Stimulated activated naive CD8-positive, alpha-beta T cell treated with anti-CD3 and anti-CD28 coated beads, Interleukin-15, Interleukin-2, amounts not matched to agents 100 U/mL and 50 U/mL, for 24 hours (primary cell): ENCODE measurements around the gene UAP1L1.

ENCODE experiments used
- ATAC-seq: fragments of 150-1000 bp; cut with Tn5 transposase; one replicate; pipeline ENCODE4 v1.10.0; 2021
- DNase-seq: peaks from one replicate; pipeline ENCODE4 v3.0.0; 2021

UAP1L1 gene

DNA sequence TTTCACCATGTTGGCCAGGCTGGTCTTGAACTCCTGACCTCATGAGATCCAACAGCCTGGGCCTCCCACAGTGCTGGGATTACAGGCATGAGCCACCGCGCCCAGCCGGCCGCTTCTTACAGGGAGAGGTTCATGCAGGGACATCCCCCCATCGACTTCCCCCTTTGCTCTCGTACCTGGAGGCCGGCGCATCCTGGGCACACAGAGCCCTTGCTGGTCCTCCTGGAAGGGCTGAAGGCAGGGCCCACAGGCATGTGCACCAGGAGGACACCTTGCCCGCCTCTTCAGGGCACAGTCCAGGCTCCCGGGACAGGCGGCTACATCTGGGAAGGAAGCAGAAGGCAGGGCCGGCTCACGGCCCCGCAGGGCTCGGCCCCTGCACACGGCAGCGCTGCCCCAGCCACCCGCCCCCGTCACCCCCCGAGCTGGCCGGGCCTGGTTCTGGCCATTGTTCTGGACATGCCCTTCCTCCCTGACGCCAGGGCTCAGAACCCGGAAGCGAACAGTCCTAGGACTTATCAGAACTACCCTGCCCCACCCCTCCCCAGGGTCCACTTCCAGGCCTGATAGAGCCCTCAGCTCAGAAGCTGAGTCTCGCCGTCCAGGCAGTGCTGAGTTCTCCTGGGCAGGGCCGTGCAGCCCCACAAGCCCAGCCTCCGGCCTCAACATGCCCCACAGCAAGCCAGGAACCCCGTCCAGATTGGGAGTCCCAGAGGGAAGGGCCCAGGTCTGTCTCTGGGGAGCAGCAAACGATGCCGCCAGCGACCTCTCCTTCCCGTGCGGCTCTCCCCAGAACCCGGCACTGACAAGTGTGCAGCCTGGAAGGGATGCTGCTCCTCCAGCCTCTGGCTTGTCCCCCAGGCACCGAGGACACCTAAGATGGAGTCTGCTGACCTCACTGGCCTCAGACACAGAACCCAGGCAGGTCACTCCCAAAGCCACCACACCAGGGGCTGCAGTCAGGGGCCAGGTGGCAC, 34.3 kb upstream of the UAP1L1 start:
- no peak for ATAC-seq
- DNase-seq, result no peak

DNA sequence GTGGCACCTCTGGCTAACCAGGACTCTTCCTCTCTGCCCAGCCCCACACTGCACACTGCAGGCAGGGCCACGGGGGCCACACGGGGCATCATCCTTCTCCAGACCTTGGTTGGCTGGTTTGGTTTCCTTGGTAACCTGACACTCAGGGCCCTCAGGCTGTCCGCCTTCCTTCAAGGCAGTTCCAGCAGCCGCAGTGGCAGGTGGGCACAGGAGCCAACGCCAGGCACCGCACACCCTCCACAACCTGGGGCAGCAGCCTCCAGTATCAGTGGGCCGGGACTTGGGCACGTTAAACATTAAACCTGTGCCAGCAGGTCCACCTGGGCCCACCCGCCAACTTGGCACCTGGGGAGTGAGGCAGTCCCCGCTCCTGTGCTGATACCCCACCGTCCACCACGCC, 33.3 kb upstream of the UAP1L1 start:
- ATAC-seq (no peak), DNase-seq (no peak)

DNA sequence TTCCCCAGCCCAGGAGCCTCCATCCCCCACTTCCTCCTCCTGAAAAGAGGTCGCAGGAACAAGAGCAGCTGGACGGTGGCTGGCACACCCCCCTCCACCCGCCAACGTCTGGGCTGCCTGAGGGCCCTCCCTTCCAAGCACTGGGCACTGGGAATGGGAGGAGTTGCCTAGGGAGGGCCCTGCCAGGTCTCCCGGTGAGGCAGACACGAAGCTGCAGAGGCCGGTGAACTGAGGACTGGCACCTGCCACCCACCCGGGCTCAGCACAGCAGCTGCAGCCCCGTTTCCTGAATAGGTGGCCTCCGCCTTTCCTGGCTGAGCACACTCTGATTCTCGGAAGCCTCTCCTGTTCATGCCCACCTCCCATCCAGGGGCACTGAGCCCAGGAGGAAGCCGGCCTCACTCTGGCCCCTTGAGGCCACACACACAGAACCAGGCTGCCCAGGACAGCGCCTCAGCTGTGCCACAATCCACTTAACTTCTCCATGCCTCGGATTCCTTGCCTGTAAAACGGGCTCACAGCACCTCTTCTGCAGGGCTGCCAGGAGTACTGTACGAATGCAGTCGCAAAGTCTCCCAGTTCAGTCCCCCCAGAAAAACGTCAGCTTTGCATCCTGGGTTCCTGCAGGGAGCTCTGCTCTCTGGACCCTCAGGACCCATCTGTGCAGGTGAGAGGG, 32.7 kb upstream of the UAP1L1 start:
- ATAC-seq, result no peak
- DNase-seq, result no peak

DNA sequence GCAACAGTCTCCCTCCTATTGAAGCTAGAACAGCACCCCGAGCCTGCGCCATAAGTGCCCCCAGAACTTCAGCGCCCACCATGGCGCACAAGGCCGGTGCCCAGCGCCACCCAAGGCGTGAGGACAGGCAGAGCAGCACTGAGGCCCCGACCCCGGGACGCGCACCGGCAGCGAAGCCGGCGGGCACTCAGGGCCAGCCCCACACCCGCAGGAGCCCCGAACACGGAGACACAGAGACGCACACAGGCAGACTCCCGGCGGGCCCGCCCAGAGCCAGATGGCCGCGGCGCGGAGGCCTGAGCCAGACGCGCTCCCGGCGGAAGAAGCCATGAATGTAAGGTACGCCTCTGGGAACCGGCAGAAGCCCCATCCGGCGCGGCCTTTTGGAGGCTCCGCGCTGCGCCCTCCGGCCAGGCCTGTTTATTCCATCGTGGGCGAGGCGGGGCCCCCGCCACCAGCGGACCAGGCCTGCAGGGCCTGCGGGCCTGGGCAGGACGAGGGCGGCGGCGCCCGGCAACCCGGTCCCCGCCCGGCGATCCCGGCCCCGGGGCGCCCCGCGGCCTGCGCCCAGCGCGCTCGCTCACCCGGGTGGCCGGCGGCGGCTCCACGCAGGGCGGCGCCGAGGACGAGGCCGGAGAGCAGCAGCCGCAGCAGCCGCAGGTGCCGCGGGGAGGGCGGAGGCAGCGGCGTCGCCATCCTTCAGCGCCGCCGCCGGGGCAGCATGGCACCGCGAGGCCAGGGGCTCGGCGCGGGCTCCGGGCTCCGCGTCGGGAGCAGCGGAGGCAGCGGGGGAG, 31.8 kb upstream of the UAP1L1 start:
- no peak for DNase-seq
- no peak for ATAC-seq

DNA sequence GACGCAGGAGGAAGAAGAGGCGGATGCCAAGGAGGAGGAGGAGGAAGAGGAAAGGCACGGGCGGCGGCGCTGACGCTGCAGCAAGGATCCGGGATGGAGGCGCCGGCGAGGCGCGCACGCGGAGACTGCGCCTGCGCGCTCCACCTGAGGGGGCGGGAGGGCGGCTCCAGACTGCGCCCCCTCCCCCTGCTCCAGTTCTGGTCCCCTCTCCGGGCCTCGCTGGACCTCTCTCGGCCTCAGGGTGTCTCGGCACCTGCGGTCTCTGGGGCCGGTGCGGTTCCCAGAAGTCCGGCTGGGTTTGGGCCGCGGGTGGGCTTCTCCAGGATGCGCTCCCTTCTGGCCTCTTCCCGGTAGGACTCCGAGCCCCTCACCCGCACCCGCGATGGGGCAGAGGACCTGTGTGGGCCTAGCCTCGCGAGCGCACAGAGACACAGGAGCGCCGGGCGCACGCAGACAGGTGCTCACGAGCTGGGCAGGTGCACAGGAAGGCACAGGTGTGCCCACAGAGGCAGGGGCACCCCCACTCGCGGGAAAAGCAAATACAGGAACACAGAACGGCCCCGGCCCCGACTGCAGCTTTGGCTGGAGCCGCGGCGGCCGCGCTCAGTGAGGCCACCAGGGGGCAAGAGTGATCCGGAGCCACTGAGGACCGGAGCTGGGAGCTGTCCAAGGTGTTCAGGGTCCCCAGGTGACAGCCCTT, 31.1 kb upstream of the UAP1L1 start, which contains the start of gene NPDC1:
NPDC1 (minus strand) TSS at position 90 of the 700 bp plus-strand sequence. CDS start 188 bp downstream, outside the sequence.
- DNase-seq (peak; percentile 90), ATAC-seq (peak; percentile 77)

DNA sequence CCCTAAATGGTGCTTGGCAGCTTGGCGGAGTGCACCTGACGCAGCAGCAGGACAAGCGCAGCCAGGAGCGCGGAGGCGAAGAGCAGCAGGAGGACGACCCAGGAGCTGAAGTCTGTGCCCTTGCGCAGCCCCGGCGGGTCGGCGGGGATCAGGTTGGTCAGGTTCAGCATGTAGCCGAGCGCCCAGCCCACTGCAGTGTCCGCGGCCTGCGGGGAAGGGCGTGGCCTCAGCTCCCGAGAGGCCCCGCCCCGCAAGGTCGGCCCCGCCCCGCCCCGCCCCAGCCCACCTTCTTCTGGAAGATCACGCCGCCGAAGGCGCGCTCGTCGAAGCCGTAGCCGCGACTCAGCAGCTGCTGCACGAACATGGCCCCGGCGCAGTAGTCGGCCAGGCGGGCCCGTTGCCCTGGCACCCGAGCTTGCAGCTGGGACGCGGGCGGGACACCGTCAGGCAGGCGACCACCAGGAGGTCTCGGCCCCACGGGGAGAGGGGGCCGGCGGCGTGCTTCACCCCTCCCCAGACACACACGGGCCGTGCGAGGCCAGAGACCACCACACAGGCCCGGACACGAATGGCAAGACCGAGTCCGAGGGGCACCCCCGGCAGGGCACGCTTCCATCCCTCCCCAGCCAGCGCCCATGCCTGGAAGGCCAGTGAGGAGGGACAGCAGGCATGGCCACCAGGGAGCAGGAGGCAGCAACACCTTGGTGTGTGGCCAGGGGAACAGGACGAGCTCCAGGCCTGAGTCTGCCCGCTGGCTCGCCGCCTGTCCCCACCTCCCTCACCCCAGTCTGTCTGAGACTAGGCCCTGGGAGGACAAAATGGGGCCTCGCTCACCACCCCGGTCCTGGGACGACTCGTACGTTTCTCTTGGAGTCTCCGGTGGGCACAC, 28.4 kb upstream of the UAP1L1 start:
- no peak for DNase-seq
- ATAC-seq, result no peak

DNA sequence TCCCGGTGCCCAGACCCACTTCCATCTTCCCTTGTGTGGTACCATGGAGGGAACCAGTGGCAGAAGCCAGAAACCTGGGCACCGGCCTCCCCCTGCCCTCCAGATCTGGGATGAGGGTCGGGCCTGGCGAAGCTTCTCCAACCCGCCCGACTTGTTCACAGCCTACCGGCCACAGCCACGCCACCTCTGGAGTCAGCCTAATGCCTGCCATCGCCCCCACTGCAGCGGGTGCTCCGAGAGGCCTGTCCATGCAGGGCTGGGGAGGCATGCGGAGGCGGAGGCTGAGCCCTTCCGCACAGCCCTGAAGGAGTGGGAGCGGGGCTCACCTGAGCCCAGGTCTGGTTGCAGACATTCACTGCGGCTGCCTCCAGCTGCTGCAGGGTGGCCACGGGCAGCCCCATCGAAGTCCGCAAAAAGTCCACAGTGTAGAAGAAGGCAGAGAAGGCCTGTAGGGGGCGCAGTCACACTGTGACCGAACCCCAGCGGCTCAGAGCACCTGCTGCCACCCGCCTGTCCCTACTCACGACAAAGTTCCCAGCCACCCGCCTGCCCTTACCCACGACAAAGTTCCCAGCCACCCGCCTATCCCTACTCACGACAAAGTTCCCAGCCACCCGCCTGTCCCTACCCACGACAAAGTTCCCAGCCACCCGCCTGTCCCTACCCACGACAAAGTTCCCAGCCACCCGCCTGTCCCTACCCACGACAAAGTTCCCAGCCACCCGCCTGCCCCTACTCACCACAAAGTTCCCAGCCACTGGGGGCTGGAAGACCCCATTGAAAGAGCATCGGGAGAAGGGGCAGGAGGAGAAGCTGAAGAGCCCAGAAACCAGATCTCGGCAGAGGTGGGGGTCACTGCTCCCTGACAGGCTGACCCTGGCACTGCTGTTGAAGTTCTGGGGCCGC, 27.5 kb upstream of the UAP1L1 start:
- DNase-seq (peak; percentile 75), ATAC-seq (peak; percentile 41)

DNA sequence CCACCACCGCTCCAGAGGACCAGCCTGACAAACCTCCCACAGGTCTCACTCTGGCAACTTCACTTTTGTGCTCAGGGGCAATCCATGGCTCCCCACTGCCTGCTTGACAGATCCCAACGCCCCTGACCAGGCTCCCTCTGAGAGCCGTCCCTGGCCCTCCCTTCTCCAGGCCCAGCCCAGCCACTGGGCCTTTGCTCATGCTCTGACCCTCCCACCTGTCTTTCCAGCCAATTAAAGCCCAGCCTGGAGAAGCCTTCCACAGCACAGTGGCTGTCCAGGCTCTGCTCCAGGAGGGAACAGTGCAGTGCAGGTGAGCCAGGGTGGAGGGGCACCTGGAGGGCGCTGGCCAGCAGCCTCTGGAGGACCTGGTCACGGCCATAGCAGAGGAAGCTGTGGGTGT, 26.7 kb upstream of the UAP1L1 start:
- no peak for ATAC-seq
- DNase-seq, result no peak

DNA sequence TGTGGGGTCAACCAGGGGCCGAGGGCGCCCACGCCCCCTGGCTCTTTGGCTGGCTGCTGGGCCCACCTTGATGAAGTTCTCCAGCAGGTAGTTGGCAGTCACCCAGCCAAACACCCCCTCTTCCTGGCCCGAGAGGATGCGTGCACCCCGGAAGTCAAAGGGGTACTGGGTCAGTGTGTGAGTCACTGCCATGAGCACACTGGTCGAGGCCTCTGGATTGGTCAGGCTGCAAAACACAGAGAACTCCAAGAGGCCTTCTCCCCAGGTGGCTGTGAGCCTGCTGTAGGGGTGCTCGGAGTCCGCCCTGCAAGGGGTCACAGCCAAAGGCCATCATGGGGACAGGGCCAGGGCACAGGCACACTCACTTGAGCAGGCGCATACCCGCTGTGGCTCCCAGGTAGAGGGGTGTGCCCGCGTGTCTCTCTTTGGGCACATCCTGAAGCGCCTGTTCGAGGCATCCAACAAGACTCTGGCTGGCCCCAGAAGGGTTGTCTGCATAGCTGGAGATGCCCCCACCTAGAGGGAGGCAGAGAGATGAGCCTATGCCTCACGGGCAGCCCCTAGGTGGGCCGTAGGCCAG, 26.1 kb upstream of the UAP1L1 start:
- DNase-seq (no peak), ATAC-seq (no peak)

DNA sequence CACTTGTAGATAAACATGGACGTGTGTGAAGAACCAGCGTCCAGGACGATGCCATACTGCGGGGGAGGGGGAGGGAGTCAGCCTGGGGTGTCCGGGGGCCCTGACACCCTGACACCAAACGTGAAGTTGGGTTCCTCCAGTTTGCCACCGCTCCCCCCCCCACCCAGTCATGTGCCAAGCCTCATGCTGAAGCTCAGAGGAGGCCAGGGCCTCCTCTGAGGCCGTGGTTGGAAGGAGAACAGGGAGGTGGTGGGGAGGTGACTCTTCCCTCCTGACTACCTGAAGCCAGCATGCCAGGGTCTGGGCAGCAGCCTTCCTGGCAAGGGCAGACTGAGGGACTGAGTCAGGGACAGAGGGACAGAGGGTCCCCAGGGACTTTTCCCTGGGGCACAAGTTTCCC, 25.0 kb upstream of the UAP1L1 start:
- ATAC-seq (no peak), DNase-seq (no peak)

DNA sequence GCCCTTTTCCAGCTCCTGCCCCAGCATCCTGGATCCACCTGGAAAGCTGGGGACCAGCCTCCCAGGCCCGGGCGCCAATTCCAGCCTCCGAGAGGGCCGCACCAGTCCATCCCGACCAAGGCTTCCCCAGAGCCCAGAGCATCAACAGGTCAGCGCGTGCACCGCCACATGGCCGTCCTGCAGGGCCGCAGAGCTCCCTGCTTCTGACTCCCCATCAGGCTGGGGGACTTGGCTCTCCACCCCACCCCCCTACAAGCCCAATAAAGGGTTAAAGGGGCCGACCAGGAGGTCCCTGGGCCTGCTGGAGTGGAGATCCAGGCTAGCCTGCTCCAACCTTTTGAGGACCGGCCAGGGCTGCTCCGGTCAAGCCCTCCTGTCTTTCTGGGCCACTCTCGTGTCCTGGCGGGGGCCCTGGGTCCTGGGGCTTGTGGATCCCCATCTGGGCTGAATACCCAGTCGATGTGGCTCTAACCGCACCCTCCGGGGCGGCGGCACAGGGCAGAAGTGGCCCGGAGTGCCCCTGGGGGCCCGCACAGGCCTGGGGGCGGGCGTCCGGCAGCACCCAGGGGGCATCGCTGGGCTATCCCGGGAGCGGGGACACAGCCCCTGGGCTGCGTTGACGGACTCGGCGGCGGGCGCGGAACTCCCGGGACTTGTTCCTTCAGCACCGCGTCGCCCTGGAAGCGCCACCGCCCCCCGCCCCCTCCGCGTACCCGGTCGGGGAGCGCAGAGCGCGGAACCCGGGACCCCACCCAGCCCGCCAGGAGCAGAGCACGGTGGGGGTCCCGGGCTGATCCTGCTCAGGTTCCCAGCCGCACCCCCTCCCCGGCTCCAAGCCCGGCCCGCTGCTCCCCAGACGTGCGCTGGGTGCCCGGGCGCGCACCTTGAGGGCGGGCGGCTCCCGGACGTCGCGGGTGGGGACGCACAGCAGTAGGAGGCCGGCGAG, 24.0 kb upstream of the UAP1L1 start:
- ATAC-seq (no peak), DNase-seq (no peak)

DNA sequence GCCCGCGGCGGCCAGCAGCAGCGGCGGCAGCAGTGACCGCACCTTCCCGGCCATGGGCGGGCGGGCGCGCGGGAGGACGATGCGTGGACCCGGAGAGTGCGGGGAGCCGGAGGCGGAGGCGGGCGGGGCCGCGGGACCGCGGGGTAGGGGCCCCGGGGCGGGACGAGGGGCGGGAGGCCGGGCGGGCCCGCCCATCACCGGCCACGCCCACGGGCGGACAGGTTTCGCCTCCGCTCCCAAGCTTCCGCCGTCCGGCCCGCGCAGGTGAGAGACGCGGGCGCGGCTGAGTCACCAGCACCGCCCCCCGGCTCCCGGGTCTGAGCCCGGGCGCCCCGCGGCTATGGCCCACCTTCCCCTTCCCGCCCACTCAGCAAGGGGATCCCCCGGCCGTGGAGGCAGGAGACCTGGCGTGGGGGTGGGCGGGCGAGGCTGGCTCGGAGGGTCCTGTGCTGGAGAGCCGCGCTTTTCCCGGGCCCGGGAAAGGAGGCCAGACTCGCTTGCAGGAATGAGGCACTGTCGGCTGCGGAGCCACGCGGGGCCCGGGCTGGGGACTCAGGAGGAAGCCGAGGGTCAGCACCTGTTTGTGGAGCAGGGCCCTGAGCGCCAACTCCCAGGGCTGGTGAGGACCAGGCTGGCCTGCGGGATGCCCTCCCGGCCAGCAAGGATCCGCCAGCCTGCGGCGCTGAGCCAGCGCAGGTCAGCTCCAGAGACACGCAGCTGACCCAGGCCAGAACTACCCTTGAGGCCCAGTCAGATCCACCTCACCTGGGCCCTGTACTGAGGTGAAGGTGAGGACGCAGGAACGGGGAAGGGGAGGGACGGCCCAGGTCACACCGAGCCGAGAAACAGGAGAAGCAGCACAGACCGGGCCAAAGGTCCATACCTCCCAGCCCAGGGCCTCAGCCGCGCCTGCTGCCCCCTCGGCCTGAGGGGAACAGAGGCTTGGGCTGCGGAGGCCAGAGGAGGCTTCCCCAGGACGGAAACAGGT, 23.1 kb upstream of the UAP1L1 start, which contains the start of gene ENTPD2:
ENTPD2 (minus strand) TSS at position 118 of the 988 bp plus-strand sequence; CDS start at position 54, 64 bp downstream.
- peak; percentile 48 for DNase-seq
- ATAC-seq, result peak; percentile 9

DNA sequence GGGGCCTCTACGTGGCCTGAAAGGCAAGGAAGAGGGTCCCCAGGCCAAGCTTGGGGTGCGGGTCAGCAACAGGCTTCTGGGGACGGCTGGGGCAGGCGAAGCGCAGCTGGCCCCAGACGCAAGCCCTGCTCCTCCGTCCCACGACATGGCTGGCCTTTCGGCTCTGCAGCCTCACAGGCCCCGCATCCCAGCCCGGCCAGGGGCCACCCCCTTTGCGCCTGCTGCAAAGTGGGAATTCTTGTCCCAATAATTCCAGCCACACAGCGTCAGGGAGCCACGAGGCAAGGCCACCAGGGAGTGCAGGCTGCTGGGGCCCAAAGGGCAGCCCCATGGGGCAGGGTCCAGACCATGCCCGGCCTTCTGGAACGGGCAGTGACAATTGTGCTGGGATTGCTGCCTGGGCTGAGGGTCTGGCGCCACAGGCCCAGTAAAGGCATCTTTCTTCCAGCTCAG, 22.4 kb upstream of the UAP1L1 start:
- no peak for ATAC-seq
- no peak for DNase-seq

DNA sequence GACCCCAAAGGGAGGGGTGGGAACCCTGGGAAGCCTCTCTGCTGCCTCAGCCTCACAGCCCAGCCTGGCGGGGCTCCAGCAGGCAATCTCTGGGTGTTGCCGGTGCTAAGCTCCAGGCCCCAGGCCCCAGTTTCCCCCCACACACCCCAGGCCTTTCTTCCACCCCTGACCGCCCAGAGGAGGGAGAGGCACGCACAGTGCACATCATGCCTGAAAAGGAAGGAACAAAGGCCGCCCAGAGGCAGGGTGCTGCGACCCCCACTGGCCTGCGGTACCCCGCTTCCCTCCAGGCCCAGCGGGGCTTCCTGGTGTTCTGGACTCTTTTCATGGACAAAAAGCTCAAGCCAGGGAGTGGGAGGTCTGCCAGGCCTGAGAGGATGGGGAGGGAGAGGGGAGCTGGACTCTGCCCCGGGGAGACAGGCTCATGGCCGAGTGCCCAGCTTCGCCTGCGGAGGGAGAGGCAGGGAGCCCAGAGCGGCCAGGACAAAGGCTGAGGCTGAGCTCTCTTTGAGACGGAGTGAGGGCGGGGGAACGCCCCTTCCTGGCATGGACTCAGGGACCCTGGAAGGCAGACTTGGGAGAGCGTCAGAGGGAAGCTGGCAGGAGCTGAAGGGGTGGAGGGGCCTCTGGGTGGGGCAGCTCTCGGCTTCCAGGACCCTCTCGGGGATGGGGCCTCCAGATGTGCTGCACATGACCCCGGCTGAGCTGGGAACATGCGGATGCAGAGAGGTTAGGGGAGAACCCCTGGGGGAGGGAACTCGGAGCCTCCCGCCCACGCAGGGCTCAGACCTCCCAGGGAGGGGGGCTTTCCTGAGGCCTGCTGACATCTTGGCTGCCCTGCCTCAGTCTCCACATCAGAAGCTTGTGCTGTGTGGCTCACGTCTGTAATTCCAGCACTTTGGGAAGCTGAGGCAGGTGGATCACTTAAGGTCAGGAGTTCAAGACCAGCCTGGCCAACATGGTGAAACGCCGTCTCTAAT, 21.6 kb upstream of the UAP1L1 start:
- DNase-seq, result no peak

DNA sequence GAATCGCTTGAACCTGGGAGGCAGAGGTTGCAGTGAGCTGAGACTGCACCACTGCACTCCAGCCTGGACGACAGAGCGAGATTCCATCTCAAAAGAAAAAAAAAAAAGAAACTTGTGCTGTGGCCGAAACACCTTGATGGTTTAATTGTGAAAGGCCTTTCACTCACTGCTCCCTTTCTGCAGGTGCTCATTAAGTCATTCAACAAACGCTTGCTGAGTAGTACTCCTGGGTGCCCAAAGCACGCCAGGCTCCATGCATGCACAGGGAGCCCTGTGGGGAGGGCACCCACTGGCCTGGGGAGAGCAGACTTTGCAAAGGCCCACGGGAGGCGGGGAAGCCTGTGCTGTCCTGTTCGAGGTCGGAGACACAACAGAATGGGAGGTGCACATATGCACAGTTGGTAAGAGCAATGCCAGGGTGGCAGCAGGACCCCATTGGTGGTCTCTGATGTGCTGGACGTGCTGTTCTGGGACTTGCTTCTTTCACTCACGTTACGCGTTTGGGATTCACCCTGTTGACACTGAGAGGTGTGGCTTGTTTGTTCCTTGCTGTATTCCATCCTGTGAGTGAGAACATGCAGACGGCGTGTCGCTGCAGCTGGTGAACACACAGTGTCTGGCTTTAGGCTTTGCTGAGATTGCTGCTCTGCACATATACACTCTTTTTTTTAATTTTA, 20.4 kb upstream of the UAP1L1 start:
- no peak for ATAC-seq
- no peak for DNase-seq

More for the DNA sequence above, 21.6 kb upstream of the UAP1L1 start:
- ATAC-seq, result no peak
